Stimulated activated CD8-positive, alpha-beta memory T cell treated with anti-CD3 and anti-CD28 coated beads, Interleukin-12 subunit alpha, Interleukin-12 subunit beta, amount 100 ng/mL, for 4 hours (primary cell): ENCODE measurements around the gene MYO1E.

Source experiments
- DNase-seq: peaks from one replicate; pipeline ENCODE4 v3.0.0-alpha.2; 2020; ENCODE audit warnings: low read depth

The MYO1E gene

DNA sequence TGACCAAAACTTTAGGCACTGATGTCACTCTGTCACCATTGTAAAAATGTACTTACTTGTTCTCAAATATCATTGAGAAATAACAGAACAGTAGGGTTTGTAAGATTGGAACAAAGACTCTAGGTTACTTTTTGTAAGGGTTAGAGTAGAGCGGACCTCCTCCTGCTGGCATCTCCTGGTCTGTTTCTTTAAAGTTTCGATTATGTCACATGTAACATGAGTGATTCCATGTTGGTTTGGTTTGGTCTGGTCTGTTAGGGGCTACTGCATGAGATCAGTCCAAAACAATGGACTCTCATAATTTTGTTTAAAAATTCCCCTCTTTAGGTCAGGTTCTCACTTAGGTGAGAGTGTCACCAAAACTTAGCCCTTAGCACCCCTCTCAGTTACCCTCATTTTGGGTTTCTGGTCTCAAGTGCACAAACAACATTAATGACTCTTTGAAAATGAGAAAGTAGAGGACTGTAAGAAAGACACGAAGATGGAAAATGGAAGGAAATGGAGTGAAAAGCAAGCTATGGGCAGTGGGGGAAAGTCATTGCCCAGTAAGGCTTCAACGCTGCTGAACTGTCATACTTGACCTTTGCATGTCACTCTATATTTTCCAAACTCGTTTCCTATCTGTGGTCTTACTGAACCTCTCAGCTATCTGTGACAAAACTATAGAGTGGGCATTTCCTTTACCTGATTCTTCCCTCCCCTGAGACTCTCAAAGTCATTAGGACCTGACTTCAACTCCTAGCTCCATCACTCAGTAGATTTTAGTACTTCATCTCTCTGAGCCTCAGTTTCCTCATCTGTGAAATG is 113.3 kb downstream of the MYO1E start:
- no peak for DNase-seq

DNA sequence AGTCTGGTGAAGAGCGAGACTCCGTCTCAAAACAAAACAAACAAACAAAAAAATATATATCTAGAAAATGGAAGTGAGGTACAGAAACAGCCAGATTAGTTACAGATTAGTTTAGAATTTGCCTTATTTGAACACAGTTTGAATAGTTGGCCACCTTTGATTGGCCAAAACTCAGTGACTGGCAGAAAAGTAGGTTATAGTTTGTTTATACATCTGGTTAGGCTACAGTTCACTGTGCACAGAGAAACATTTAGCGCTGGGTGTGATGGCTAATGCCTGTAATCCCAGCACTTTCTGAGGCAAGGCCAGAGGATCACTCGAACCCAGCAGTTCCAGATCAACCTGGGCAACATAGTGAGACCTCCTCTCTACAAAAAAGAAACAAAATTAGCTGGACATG is 114.4 kb downstream of the MYO1E start:
- DNase-seq, result no peak

DNA sequence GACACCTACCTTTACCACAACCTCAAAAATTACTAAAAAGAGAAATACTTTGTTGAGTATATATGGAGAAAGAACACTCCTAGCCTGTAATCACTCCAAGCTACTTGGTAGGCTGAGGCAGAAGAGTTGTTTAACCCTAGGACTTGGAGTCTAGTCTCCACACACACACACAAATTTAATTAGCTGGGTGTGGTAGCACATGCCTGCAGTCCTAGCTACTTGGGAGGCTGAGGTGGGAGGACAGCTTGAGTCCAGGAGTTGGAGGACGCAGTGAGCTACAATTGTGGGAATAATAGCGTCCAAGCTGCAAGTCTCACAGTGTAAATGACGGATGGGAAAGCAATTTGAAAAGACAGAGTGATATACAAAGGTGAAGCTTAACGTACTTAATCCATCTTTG is 115.5 kb downstream of the MYO1E start:
- DNase-seq, result no peak

DNA sequence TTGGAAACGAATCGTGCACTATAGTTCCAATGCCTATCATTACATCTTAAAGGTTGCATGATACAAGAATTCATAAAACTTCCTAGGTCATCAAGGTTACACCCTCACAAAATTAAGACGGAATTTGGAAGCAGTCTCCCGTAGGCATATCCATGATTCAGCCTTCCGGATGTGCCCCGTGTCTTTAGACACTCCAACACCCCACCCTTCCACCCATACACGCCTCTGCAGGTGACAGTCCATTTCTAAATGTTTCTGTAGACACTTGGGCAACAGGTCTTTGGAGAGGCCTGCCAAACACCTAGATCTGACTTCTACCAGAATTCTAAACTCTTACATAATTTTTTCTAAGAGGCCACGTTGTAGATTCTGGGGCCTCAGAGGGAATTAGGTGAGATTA is 116.2 kb downstream of the MYO1E start:
- DNase-seq, result no peak

DNA sequence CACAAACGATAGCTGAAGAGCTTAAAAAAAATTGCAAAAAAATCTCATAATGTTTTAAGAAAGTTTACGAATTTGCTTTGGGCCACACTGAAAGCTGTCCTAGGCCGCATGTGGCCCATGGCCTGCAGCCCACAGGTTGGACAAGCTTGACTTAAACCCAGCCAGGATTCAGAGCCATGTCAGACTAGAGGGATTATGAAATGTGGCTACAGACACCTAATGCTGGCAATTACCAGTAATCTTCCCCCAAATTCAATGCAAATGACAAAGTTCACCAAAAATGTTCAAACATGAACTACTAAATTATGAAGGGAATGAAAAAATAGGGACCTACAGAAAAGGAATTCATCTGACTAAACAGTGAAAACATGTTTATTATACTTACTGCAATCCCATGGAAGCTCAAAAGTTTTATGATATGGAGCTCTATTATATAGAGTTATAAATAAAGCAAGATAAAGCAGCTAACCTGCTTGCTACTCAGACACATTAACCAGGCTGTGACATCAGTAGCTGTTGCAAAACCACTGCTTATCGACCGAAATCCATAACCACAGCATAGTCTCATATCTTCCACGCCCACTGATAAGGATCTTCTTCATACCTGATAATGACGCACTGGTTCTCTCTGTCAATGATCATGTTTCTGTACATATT is 116.9 kb downstream of the MYO1E start:
- no peak for DNase-seq

DNA sequence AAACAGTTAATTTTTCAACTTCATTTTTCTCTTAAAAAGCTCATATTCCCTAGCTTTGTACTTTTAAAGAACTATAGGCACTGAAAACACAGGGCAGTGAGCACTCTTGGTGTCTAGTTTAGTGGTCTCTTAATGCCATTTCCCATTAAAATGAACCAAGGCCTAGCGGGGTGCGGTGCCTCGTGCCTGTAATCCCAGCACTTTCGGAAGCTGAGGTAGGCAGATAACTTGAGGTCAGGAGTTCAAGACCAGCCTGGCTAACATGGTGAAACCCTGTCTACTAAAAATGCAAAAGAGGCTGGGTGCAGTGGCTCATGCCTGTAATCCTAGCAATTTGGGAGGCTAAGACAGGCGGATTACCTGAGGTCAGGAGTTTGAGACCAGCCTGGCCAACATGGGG is 120.5 kb downstream of the MYO1E start:
- DNase-seq, result no peak

DNA sequence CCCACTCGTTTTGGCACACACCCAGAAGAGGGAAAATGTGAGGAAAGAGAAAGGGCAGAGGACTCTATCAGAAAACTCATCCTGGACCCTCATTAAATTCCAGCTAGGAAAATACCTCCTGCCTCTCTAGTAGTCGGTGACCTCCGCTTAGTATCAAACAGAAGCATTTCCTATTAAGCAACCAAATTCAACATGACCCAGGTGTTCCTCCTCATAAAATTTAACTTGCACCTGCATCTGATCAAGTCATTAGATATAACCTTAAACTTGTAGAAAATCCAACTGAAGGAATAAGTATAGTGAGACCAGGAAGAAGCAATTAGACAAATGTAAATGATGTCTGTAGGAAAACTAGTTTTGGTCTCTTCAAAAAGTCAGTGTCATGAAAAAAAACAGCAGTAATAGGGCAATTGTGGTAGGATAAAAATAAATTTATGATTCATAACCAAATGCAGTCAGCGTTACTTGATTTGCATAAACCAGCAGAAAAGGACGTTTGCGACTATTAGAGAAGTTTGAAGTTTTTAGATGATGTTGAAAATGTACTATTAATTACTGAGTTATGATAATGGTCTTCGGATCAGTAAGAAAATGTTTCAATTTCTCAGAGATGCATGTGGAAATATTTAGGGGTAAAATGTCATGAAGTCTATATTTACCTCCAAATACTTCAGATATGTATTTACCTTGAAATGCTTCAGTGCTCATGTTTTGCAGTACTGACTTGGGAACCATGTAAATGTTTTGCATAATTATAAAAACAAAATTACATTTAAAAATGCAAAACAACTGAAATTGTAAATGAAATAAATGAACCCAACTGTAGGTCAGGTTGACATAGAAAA is 121.4 kb downstream of the MYO1E start:
- DNase-seq, result no peak

DNA sequence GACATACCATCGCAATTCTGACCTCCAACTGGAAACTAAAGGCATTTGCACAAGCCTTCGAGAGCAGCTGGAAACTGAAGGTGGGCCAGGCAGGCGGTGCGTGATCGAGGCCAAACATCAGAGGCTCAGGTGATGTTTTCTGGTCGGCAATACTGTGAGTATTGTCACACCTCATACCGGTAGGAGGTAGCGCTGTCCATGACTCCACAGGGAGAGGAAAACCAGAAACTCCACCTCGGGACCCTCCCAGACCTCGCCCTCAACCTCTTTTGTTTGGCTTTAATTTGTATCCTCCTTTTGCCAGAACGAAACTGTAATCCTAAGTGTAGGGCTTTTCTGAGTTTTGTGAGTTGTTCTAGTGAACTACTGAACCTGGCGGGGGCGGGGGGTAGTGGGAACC is 122.4 kb downstream of the MYO1E start:
- no peak for DNase-seq

DNA sequence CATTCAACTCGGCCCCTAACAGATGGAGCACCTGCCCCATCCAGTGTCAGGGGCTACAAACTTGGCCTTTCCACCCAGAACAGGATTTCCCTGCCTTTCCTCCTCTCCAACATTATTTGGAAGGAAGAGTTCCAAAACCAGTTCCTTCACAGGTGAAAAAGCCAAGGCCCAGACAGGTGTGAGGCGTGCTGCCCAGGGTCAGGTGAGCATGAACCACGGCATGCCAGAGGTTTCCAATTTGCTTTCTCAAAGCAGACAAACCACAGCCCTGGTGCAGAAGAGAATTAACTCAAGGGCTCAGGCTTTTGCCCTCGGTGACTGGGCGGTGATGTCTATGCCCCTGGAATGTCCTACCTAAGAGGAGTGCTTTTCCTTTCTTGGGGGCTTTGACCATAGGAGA is 122.9 kb downstream of the MYO1E start:
- no peak for DNase-seq

DNA sequence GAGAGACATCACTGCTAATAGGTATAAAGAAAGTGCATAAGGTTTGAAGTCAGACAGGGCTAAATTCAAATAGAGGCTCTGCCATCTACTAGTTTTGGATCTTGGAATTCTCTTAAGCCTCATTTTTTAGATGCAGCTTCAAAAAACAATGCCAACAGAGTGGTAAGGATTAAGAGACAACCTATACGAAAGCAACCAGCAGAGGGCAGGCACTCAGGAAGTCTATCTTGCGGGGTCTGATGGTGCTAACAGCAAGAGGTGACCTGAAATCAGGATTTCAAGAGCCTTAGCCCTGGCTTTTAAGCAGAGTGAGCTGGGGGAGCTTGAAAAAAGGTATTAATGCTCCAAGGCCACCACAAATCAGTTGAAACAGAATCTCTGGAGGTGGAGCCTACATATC is 125.3 kb downstream of the MYO1E start:
- DNase-seq, result peak; percentile 6

DNA sequence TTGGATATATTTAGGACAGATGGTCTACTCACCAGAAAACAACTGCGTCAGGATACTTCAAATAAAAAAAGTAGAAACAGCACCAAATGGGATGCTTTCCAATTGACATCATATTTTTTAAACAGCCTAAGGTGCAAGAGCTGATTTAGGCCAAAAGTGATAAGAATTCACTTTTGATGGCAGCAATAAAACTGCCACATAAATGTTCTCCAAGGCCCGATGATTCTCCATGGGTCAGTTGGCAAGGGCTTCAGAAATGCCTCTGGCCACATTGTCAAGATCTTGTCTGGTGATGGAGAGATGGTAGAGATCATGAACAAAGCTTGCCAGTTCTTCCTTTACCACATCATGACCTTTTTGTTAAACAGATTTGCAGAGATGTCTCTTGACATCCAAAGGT is 127.1 kb downstream of the MYO1E start:
- no peak for DNase-seq

DNA sequence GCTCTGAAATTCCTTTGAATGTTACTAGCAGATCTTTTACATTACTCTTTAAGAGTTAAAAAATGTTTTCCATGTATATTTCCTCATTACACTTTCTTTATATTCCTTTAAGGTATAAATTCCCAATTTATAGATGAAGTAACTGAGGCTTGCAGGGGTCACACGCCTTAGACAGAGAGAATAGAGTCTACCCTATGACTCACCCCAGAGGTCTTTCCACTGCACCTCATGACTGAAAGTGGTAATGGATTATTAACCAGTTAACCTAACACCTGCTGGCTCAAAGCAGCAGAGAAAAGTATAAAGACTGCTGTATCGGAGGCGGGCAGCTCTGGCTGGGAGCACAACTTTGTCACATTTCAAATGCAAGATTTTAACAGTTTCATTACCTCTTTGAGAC is 128.3 kb downstream of the MYO1E start:
- no peak for DNase-seq

DNA sequence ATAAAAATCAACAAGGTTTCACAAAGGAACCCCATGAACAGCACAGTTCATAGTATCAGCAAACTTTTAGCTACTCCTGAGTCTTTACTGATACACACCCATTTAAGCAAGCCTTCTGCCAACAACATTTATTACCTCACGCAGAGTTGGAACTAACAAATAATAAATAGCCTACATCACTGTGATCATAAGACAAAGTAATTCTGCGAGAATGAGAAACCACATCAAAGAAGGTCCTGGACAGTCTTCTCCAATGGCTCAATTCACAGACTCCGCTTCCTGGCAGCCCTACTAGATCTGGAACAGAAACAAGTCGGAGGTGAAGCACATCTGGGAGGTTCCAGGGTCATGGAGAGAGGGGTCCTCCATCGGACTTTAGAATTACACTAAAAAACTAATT is 129.0 kb downstream of the MYO1E start:
- no peak for DNase-seq

DNA sequence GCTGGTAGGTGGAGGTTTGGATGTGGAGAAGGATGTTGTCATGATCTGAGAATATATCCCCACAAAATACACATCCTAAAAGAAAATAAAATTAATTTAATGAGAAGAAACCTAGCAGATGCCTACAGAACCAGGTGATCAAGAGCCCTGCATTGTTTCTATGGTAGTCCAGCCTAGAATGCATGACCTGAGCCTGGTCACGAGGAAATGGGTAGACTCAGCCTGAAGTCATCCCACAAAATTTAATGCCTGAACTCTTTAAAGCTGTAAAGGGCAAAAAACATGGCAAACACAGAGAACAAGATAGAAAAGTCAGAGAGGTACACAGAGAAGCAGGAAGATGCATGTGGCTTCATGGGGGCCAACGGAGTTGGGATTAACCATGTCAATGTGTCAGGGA is 130.0 kb downstream of the MYO1E start:
- no peak for DNase-seq

DNA sequence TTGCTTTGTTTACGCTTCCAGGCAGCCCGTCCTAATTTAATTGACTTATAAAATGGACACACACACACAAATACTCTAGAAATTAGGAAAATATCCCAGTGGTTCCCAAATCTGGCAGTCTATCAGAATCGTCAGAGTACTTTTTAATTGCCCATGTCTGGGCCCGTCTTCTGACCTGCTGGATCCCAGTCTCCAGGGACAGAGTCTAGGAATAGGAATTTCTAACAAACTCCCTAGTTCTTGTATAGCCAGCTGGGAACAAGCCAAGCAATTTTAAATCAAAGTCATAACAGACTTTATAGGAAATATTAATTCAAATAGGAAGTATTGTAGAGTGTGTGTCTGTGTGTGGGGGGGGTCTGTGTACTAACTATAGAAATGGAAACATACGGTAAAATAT is 132.6 kb downstream of the MYO1E start:
- no peak for DNase-seq

DNA sequence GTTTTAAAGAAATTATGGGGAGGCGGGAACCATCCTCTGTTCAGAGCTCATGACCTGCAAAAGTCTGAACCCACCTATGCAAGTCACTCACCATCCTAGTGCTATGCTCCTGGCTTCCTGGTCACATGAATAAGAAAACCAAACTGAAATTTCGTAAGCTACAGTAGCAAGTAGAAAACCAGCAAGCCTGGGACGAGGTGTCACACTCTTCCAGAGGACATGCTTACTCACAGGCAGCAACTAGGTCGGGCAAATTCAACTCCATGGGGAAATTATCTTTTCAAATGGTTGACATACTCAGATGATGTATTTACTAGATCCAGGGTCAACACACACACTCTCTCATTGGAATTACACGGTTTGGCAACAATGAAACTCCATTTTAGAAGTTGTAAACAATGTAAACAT is 134.7 kb downstream of the MYO1E start:
- no peak for DNase-seq

DNA sequence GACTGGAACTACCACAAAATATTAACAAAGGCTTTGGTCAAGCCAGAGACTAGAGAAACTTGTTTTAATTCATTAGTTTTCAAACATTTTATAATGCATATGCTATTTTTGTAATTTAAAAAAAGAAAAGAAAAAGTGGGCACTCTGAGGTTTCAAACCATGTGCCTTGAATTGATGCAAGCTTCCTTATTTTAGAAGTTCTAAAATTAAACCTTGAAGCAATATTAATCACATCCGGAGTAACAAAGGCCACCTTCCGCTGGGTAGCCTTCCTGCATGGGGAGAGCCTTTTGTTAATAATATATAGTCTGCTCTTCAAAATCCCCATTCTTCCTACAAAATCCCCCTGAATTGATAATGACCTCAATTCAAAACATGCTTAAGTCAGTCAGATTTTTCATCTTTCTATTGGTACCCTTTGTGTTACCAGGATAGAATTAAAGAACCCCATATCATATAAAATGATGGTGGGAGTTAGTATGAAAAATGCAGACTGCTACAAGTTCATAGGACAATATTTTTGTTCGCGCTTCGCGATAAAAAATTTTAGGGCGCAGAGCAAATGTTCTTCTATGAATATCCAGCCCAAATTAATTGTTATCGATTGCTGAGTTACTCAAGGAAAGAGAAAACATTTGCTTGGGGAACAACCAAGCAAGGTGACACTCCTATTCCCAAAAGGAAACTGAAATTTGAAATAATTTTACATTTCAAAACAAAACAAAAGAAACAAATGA is 135.4 kb downstream of the MYO1E start:
- DNase-seq, result no peak

DNA sequence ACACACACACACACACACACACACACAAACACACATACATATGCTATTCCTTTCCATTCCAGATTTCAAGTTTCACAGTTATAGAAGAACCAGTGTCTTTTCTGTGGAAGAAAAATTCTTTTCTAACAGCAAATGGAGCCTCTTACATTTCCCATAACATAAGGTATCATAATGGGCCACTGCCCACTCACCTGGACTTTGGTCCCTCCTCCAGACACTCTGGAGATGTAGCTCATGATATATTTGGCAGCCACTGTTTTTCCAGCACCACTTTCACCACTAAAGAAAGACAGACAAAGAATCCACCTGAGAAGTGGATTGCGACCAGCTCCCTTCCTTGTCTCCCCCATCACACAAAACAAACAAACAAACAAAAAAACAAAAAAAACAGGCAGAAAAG is 136.3 kb downstream of the MYO1E start:
- DNase-seq, result no peak

DNA sequence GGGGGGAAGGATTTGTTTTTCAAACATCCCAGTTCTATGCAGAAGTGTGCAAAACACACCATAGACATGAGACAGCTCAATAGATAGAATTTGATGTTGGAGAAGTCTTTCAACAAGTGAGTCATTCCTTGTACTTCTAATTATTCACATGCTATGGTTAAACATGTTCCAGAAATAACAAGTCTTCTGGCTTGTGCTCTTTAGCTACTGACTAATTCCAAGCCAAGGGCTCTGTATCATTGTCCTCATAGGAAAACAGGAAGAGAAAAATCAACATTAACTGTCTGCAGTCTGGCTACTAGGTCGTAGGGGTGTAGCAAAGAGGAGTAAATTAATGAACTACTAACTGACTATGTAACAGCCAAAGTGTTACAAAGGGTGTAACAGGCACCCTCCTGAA is 140.2 kb downstream of the MYO1E start:
- no peak for DNase-seq

DNA sequence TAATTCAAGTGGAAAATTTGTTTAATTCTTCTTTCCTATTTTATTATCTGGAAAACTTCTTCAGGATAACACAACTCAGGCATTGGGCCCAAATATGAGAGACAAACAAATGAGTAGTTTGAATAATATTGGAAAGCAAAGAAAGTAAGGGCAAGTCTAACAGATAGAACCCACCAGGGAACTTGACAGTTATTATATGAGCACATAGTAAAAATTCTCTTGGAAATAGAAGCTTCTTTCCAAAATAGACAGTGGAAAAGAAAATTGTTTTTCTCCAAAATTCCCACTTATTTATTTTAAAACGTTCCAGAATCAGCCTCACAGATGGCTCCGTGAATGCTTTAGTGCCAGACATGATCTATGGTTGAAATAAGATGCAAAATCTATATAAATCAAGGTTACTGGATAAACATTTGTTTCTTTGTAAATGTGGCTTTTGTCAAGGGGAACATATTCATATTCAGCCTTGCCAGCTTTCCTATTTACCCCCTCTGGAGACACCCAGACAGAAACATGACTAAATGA is 142.1 kb downstream of the MYO1E start:
- no peak for DNase-seq

DNA sequence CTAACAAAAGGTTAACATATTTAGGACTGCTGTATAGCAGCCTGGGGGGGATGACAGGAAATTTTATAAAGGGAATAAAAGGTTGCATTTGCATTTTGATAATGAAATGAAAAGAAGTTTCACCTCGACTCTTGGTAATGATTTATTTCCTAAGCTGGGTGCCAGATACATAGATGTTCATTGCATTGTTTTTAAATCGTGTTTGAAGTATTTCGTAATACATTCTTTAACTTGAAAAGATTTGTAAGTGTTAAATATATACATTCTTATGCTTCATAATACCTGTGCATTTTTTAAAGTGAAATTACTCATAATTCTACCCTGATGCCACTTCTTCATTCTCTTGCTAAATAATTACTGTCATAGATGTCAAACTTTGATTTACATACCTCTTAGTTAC is 143.2 kb downstream of the MYO1E start:
- no peak for DNase-seq

DNA sequence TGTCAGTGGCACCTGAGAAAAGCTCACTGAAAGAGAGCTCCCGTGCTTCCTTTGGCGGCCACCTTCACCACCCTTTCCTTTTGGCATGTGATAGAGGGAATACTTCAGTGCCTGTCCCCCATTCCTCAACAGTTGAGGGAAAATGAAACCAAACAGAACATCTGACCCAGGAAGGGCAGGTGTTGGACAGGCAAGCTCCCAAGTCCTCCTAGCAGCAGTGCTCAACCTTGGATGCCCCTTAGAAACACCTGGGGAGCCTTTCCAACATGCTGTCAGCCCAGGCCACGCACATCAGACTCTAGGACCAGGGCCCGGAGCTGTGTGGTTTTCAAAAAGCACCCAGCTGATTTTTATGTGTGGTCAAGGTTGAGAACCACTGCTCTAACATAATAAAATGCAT is 143.7 kb downstream of the MYO1E start:
- DNase-seq, result no peak
